Bronchial epithelial cell (primary cell): ENCODE results near the gene GXYLT1. TPM values are rescaled to one million over a fixed set of nuclear protein-coding genes. Genes with fewer than 3 reads are reported as not detected.

Experiments used
- DNase-seq: peaks from one replicate; pipeline ENCODE4 v3.0.0-alpha.2; 2010; ENCODE audit warnings: low read depth
- FAIRE-seq: peaks from 2 replicates; lab custom pipeline; 2011; peaks lifted over from hg19 to GRCh38; lab: Jason Lieb, UNC
- H3K27me3 ChIP-seq: 2 replicates; pipeline ENCODE4 v1.5.1; 2011; ENCODE audit warnings: low read length; ENCODE audit not compliant: control insufficient read depth, insufficient read depth
- H3K36me3 ChIP-seq: 2 replicates; pipeline ENCODE4 v1.5.1; 2011; ENCODE audit warnings: low read length; ENCODE audit not compliant: control insufficient read depth, insufficient read depth
- H3K4me3 ChIP-seq: 2 replicates; pipeline ENCODE4 v1.5.1; 2011; ENCODE audit warnings: mild to moderate bottlenecking, low read depth, low read length, control low read depth
- total RNA-seq: library from RNA; depleted of rRNA; stranded (reverse); fragments of >200 nt; gene quantifications from 2 replicates; pipeline ENCODE4 v1.2.1, GENCODE V29; 2014
- TF ChIP-seq, protein P1 (sequence below): IDR thresholded peaks from 2 replicates; pipeline ENCODE4 v1.5.1; 2011; ENCODE audit warnings: mild to moderate bottlenecking, moderate library complexity, low read length, control low read depth, inconsistent platforms; ENCODE audit not compliant: insufficient read depth, severe bottlenecking

The GXYLT1 gene
- total RNA-seq, 1 donor from 2014 or later: 9.2 TPM

DNA sequence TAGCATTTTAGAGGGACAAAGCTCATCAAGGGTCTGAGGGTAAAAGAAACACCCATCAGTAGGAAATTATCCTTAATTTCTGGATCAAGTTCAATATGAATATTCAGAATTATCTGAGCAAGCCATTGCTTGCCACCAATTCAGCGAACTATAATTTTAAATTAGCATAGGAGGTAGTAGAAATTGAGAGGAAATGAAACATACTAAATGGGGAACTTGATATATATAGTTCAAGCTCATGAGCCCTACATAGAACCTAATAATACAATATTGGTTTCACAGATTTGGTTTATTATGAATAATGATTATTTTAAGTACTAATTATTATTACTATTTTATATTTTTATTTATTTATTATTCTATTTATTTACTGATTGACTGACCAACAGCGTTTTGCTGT is 42.1 kb upstream of the GXYLT1 start:
- FAIRE-seq (no peak), DNase-seq (no peak)
- Histone ChIP-seq H3K36me3 (no peaks in the 10 kb centered on the region), H3K27me3 (no peaks in the 10 kb centered on the region), H3K4me3 (no peak overlapping the region)
- TF ChIP-seq, protein P1, sequence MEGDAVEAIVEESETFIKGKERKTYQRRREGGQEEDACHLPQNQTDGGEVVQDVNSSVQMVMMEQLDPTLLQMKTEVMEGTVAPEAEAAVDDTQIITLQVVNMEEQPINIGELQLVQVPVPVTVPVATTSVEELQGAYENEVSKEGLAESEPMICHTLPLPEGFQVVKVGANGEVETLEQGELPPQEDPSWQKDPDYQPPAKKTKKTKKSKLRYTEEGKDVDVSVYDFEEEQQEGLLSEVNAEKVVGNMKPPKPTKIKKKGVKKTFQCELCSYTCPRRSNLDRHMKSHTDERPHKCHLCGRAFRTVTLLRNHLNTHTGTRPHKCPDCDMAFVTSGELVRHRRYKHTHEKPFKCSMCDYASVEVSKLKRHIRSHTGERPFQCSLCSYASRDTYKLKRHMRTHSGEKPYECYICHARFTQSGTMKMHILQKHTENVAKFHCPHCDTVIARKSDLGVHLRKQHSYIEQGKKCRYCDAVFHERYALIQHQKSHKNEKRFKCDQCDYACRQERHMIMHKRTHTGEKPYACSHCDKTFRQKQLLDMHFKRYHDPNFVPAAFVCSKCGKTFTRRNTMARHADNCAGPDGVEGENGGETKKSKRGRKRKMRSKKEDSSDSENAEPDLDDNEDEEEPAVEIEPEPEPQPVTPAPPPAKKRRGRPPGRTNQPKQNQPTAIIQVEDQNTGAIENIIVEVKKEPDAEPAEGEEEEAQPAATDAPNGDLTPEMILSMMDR: no peak

DNA sequence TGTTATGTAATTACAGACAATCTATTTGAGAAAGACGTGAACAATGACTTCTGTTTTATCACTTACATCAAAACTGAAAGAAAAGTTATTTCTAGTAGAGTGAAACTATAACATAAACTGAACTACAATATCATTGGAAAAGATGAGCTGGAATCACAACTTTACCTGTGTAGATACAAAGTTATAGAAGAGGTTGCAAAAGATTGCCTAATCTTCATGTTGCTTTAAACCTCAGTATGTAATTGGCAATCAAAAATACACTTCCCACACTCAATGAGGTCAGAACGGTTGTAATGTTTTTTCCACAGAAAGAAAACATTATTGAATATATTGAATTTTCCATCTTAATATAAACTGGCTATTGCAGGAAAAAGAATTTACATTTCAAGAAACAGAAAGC is 37.7 kb upstream of the GXYLT1 start:
- FAIRE-seq (no peak), DNase-seq (no peak)
- TF ChIP-seq, protein P1: no peak
- H3K36me3 ChIP-seq: no peaks in the 10 kb centered on the region
- H3K27me3 ChIP-seq: no peaks in the 10 kb centered on the region
- H3K4me3 ChIP-seq: no peak overlapping the region

DNA sequence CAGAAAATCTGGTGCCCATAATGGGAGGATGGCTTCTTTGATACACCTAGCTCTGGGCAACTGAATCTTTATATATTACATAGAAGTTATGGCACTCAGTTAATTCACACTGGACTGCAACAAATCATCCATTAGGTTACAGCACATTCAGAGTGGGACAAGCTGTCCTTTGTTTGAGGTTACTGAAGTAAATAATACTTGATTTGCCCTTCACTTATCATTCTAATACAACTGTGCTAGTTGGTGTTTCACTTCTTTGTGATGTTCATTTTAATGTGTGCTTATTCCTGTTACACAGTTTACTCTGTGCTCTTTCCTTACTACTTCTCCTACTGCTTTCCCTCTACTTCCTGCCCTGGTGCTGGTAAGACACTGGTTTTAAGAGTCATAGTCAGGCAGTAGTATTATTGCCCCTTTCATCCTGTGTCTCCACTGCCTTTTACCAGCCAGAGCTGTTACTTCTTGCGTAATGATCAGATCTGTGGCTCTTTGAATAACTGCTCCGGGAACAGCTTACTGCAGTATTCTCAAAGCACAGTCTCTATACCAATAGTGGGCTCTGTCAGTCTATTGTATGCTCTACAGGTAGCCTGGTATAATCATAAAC is 36.4 kb upstream of the GXYLT1 start:
- no peak overlapping the region for H3K4me3 ChIP-seq
- FAIRE-seq (no peak), DNase-seq (peak; percentile 10)
- H3K36me3 ChIP-seq: no peaks in the 10 kb centered on the region
- TF ChIP-seq, protein P1: no peak
- H3K27me3 ChIP-seq: no peaks in the 10 kb centered on the region

DNA sequence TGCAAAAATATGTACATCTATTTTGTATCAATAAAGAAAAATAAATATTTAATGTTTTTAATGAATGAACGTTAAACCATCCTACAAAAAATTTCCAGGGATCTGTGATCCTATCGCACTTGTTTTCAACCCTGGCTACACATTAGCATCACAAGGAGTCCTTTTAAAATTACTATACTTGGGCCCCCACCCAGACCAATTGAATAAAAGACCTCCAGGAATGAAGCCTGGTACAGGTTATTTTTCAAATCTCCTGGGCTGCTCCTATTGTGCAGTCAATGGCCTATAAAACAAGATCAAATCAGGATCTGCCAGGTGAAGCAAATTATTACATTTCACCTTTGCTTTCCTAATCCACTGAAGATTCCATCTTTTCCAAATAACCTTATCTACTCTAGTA is 33.4 kb upstream of the GXYLT1 start:
- H3K36me3 ChIP-seq: no peaks in the 10 kb centered on the region
- FAIRE-seq: no peak

DNA sequence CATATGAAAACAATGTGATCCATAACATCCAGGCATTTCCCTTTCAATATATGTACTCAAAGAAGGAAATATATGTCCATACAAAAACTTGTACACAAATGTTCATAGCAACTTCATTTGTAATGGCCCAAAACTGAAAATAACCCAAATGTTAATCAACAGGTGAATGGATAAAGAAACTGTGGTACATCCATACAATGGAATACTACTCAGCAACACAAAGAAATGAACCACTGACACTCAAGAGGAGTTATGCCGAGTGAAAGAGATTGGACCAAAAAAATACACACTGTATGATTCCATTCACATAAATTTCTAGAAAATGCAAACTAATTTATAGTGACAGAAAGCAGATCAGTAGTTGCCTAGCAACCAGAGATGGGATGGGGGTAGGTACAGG is 30.3 kb upstream of the GXYLT1 start:
- DNase-seq: no peak
- TF ChIP-seq, protein P1: no peak
- FAIRE-seq: no peak

More for the DNA sequence above, 33.4 kb upstream of the GXYLT1 start:
- no peak overlapping the region for H3K4me3 ChIP-seq
- no peak for DNase-seq
- TF ChIP-seq, protein P1: no peak
- H3K27me3 ChIP-seq: no peaks in the 10 kb centered on the region

More for the DNA sequence above, 30.3 kb upstream of the GXYLT1 start:
- Histone ChIP-seq H3K36me3 (no peaks in the 10 kb centered on the region), H3K4me3 (no peak overlapping the region), H3K27me3 (no peaks in the 10 kb centered on the region)
